HepG2 (cell line): ENCODE measurements around the gene CRMP1. TPM values are rescaled to one million over a fixed set of nuclear protein-coding genes. Genes with fewer than 3 reads are reported as not detected.

Experiments
- ATAC-seq: fragments of 200-7000 bp; cut with Tn5 transposase; 3 replicates; pipeline ENCODE4 v1.9.1; 2020; ENCODE audit warnings: mild to moderate bottlenecking, moderate library complexity
- BruUV-seq: library from RNA; stranded (reverse); fragments of 400-500 nt; replicated peaks from 2 replicates; lab custom pipeline; 2021; lab: Mats Ljungman, UMichigan
- CTCF ChIA-PET: fragments of 300-600 bp; formaldehyde crosslinking; extraction: SDS; loops from one replicate; lab custom pipeline; 2021; ENCODE audit warnings: low total read pairs, inconsistent platforms, low intra/inter-chr PET ratio; lab: Yijun Ruan, JAX
- POLR2A ChIA-PET: fragments of 350-600 bp; sonication (Branson Sonifier 250); formaldehyde crosslinking; loops from one replicate; lab custom pipeline; 2020; ENCODE audit warnings: antibody characterized with exemption, inconsistent platforms; lab: Yijun Ruan, JAX
- DNase-seq: peaks from one replicate; pipeline ENCODE4 v3.0.0-alpha.2; 2015; ENCODE audit warnings: low spot score
- FAIRE-seq: peaks from 3 replicates; lab custom pipeline; 2011; peaks lifted over from hg19 to GRCh38; lab: Jason Lieb, UNC
- H2AFZ ChIP-seq: one replicate; pipeline ENCODE4 v1.6.1; 2011; ENCODE audit warnings: low read length, inconsistent platforms
- H3K27ac ChIP-seq: fragments of 300-600 bp; 3 replicates; pipeline ENCODE4 v1.8.0; 2011; ENCODE audit warnings: mixed run types, mild to moderate bottlenecking, mixed read lengths, low read length, inconsistent platforms; ENCODE audit not compliant: insufficient read depth; ENCODE audit errors: extremely low read length
- H3K27me3 ChIP-seq, 2 experiments: fragments of 200-600 bp in 1 of 2; 2 replicates in 1 of 2; 3 replicates in 1 of 2; pipeline versions ENCODE4 v1.6.0 to v1.8.0; 2011; ENCODE audit warnings: low read length in 2 of 2, mild to moderate bottlenecking in 2 of 2, moderate library complexity in 2 of 2, inconsistent platforms in 1 of 2; ENCODE audit not compliant: insufficient read depth in 2 of 2, control insufficient read depth in 1 of 2
- H3K36me3 ChIP-seq, 2 experiments: fragments of 200-600 bp in 1 of 2; replicated peaks in 1 of 2; 2 replicates in 1 of 2; 3 replicates in 1 of 2; pipeline versions ENCODE4 v1.5.1 to v1.8.0; 2011; ENCODE audit warnings: low read length in 2 of 2, inconsistent platforms in 1 of 2; ENCODE audit not compliant: insufficient read depth in 2 of 2, control insufficient read depth in 1 of 2
- H3K4me1 ChIP-seq: 2 replicates; pipeline ENCODE4 v1.5.1; 2012; ENCODE audit warnings: low read length, inconsistent platforms; ENCODE audit not compliant: insufficient read depth
- H3K4me2 ChIP-seq: 2 replicates; pipeline ENCODE4 v1.6.0; 2011; ENCODE audit warnings: low read depth, low read length, inconsistent platforms
- H3K4me3 ChIP-seq, 3 experiments: fragments of 200-600 bp in 1 of 3; sonication (generic), shearing (Covaris generic) in 1 of 3; replicated peaks in 1 of 3; 2 replicates each; pipeline ENCODE4 v1.5.1; 2011 to 2016; ENCODE audit warnings: low read length in 3 of 3, inconsistent platforms in 2 of 3, low read depth in 2 of 3, mild to moderate bottlenecking in 2 of 3, control low read depth in 1 of 3, mixed read lengths in 1 of 3; ENCODE audit not compliant: insufficient read depth in 1 of 3
- H3K79me2 ChIP-seq: one replicate; pipeline ENCODE4 v1.6.1; 2011; ENCODE audit warnings: low read length, inconsistent platforms; ENCODE audit not compliant: insufficient read depth
- H3K9ac ChIP-seq: 2 replicates; pipeline ENCODE4 v1.6.0; 2011; ENCODE audit warnings: mild to moderate bottlenecking, low read depth, low read length, inconsistent platforms; ENCODE audit not compliant: insufficient read depth
- H3K9me3 ChIP-seq: 2 replicates; pipeline ENCODE4 v1.5.1; 2012; ENCODE audit warnings: mild to moderate bottlenecking, low read length
- H4K20me1 ChIP-seq: 2 replicates; pipeline ENCODE4 v1.6.0; 2011; ENCODE audit warnings: inconsistent platforms, mild to moderate bottlenecking, low read length, moderate library complexity; ENCODE audit not compliant: insufficient read depth
- CHD4 ChIP-seq: fragments of 200-600 bp; sonication (generic); IDR thresholded peaks from 2 replicates; pipeline ENCODE4 v1.7.0; 2017; ENCODE audit warnings: mild to moderate bottlenecking, low read length, borderline replicate concordance
- CTCF ChIP-seq: sonication (generic); formaldehyde crosslinking; IDR thresholded peaks from 2 replicates; pipeline ENCODE4 v1.5.0; 2020; ENCODE audit warnings: mild to moderate bottlenecking, missing genetic modification reagents, moderate library complexity
- GMEB1 ChIP-seq: sonication (generic); formaldehyde crosslinking; IDR thresholded peaks from 2 replicates; pipeline ENCODE4 v1.5.1; 2020; ENCODE audit warnings: missing genetic modification reagents, mild to moderate bottlenecking, borderline replicate concordance
- KDM6A ChIP-seq: IDR thresholded peaks from 2 replicates; pipeline ENCODE4 v1.6.1; 2016; ENCODE audit warnings: low read depth
- KLF9 ChIP-seq: IDR thresholded peaks from 2 replicates; pipeline ENCODE4 v1.6.1; 2016; ENCODE audit warnings: low read depth
- MAFK ChIP-seq, 2 experiments: IDR thresholded peaks in 1 of 2; conservative IDR thresholded peaks in 1 of 2; 2 replicates each; pipeline ENCODE4 v1.6.1; 2011; ENCODE audit warnings: improper control_type of control experiment in 2 of 2, low read length in 2 of 2
- MYNN ChIP-seq: sonication (generic); formaldehyde crosslinking; IDR thresholded peaks from 2 replicates; pipeline ENCODE4 v1.4.0; 2020; ENCODE audit warnings: mild to moderate bottlenecking, low read depth, missing genetic modification reagents
- PHF20 ChIP-seq: sonication (generic); formaldehyde crosslinking; IDR thresholded peaks from 2 replicates; pipeline ENCODE4 v1.5.0; 2020; ENCODE audit warnings: mild to moderate bottlenecking, missing genetic modification reagents
- PRMT3 ChIP-seq: sonication (generic); formaldehyde crosslinking; IDR thresholded peaks from 2 replicates; pipeline ENCODE4 v1.8.1; 2022; ENCODE audit warnings: low read depth, mild to moderate bottlenecking, moderate library complexity, missing genetic modification reagents, borderline replicate concordance
- ZNF572 ChIP-seq: sonication (generic); formaldehyde crosslinking; IDR thresholded peaks from 2 replicates; pipeline ENCODE4 v1.5.1; 2020; ENCODE audit warnings: mild to moderate bottlenecking, missing genetic modification reagents
- ZNF629 ChIP-seq: sonication (generic); formaldehyde crosslinking; conservative IDR thresholded peaks from 2 replicates; pipeline ENCODE4 v1.5.0; 2020; ENCODE audit warnings: missing genetic modification reagents
- WGBS: methylation state at CpG from one replicate; pipeline ENCODE4 v1.1.6; 2017; ENCODE audit warnings: low lambda C conversion rate; 5-methylcytosine and 5-hydroxymethylcytosine counted together
- in situ Hi-C: cut with HindIII; loops from 2 replicates; pipeline ENCODE4 v1.10.0; 2017; ENCODE audit warnings: low pct_unique_long_range_greater_than_20kb; ENCODE audit not compliant: extremely low pct_ligation_motif_present
- intact Hi-C: fragments of 100-400 bp; cut with micrococcal nuclease; formaldehyde crosslinking; loops from one replicate; pipeline ENCODE4 v1.10.0; 2022; ENCODE audit not compliant: unreplicated experiment
- polyA plus RNA-seq, 8 experiments: library from polyadenylated mRNA; depleted of rRNA in 3 of 8; stranded (reverse) in 7 of 8; unstranded in 1 of 8; fragments of >200 nt; fragmentation: Illumina TruSeq in 4 of 8; extraction: Trizol in 4 of 8; gene quantifications; 2 replicates each; pipeline versions ENCODE4 v1.2.1 to v1.2.3, GENCODE V29; 2011 to 2016; ENCODE audit warnings: low read depth in 4 of 8, missing spikeins in 1 of 8, mixed read lengths in 1 of 8; ENCODE audit not compliant: insufficient read depth in 1 of 8
- total RNA-seq, 5 experiments: library from RNA; depleted of rRNA; stranded (reverse); fragments of >200 nt; fragmentation: Illumina TruSeq; extraction: Trizol; gene quantifications; 2 replicates each; pipeline ENCODE4 v1.2.3, GENCODE V29; 2016; ENCODE audit warnings: low read depth in 1 of 5
- TF ChIP-seq, protein P1 (sequence below): sonication (generic); formaldehyde crosslinking; IDR thresholded peaks from 2 replicates; pipeline ENCODE4 v1.9.0; 2021; ENCODE audit warnings: missing genetic modification reagents, borderline replicate concordance
- TF ChIP-seq, protein P2 (sequence below): sonication (generic); formaldehyde crosslinking; IDR thresholded peaks from 2 replicates; pipeline ENCODE4 v1.4.0; 2020; ENCODE audit warnings: mild to moderate bottlenecking, missing genetic modification reagents
- TF ChIP-seq, protein P3 (sequence below): sonication (generic); IDR thresholded peaks from 2 replicates; pipeline ENCODE4 v1.6.1; 2016; ENCODE audit warnings: low read depth, borderline replicate concordance
- TF ChIP-seq, protein P4 (sequence below): sonication (generic); formaldehyde crosslinking; IDR thresholded peaks from 2 replicates; pipeline ENCODE4 v1.8.1; 2023; ENCODE audit warnings: missing genetic modification reagents, mild to moderate bottlenecking, borderline replicate concordance

CRMP1 gene
- total and polyA plus RNA-seq, 2 of the 13 experiments (the other 11 are each of a cell fraction or from before 2014, with no cell fraction given) = not detected

- Histone ChIP-seq H4K20me1 (no peaks in the 10 kb centered on the region), H3K4me1 (no peaks in the 10 kb centered on the region), H3K36me3 (no peaks in the 10 kb centered on the region), H3K27ac (no peak overlapping the region), H2AFZ (no peak overlapping the region), H3K9me3 (no peaks in the 10 kb centered on the region), H3K27me3 (peaks cover 1 to 15% of the 10 kb centered on the region in 2 experiments; a peak in 2 of 5 replicates), H3K79me2 (no peaks in the 10 kb centered on the region), H3K9ac (no peak overlapping the region), H3K4me3 (no peak overlapping the region), H3K4me2 (no peak overlapping the region)
- ChIA-PET CTCF (no interaction called here), POLR2A (no interaction called here)
- intact Hi-C loops = no loop called here
- ATAC-seq (no peak), FAIRE-seq (no peak), DNase-seq (no peak)
- in situ Hi-C loops = no loop called here
- BruUV-seq = no TSS peak
- TF ChIP-seq CTCF (no peak), GMEB1 (CRISPR knock-in tag) (no peak), KDM6A (CRISPR knock-in tag) (no peak), ZNF572 (no peak), MYNN (CRISPR knock-in tag) (no peak), KLF9 (CRISPR knock-in tag) (no peak), CHD4 (no peak), MAFK (conservative IDR thresholded peaks at IDR 0.05 in 1 of 2, IDR thresholded peaks at IDR 0.05 in 1 of 2; ENCODE audit: low read length in 2 of 2) (no peak), PHF20 (CRISPR knock-in tag) (no peak), ZNF629 (CRISPR knock-in tag) (no peak), PRMT3 (CRISPR knock-in tag) (no peak)
- TF ChIP-seq, protein P1, sequence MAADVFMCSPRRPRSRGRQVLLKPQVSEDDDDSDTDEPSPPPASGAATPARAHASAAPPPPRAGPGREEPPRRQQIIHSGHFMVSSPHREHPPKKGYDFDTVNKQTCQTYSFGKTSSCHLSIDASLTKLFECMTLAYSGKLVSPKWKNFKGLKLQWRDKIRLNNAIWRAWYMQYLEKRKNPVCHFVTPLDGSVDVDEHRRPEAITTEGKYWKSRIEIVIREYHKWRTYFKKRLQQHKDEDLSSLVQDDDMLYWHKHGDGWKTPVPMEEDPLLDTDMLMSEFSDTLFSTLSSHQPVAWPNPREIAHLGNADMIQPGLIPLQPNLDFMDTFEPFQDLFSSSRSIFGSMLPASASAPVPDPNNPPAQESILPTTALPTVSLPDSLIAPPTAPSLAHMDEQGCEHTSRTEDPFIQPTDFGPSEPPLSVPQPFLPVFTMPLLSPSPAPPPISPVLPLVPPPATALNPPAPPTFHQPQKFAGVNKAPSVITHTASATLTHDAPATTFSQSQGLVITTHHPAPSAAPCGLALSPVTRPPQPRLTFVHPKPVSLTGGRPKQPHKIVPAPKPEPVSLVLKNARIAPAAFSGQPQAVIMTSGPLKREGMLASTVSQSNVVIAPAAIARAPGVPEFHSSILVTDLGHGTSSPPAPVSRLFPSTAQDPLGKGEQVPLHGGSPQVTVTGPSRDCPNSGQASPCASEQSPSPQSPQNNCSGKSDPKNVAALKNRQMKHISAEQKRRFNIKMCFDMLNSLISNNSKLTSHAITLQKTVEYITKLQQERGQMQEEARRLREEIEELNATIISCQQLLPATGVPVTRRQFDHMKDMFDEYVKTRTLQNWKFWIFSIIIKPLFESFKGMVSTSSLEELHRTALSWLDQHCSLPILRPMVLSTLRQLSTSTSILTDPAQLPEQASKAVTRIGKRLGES = no peak
- TF ChIP-seq, protein P2, sequence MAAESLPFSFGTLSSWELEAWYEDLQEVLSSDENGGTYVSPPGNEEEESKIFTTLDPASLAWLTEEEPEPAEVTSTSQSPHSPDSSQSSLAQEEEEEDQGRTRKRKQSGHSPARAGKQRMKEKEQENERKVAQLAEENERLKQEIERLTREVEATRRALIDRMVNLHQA (CRISPR knock-in tag) = no peak
- TF ChIP-seq, protein P3, sequence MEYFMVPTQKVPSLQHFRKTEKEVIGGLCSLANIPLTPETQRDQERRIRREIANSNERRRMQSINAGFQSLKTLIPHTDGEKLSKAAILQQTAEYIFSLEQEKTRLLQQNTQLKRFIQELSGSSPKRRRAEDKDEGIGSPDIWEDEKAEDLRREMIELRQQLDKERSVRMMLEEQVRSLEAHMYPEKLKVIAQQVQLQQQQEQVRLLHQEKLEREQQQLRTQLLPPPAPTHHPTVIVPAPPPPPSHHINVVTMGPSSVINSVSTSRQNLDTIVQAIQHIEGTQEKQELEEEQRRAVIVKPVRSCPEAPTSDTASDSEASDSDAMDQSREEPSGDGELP = no peak
- TF ChIP-seq, protein P4, sequence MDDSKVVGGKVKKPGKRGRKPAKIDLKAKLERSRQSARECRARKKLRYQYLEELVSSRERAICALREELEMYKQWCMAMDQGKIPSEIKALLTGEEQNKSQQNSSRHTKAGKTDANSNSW (CRISPR knock-in tag) = no peak
- WGBS = 24% methylated on average over 10 of the region's 10 CpGs
These were observed 25.8 kb downstream of the CRMP1 start for GRCh38 chr4:5866841-5867813.
